ENCODE measurements around the gene FOXQ1. TPM values are rescaled to one million over a fixed set of nuclear protein-coding genes. Genes with fewer than 3 reads are reported as not detected.

FOXQ1 gene
- total and polyA plus RNA-seq, 9 of the 15 experiments (the other 6 are each of a cell fraction or from before 2014, with no cell fraction given): not detected

- ChIA-PET CTCF (ENCODE audit: low intra/inter-chr PET ratio) (no interaction called here), POLR2A (no interaction called here)
- Histone ChIP-seq H3K4me3 (no peak overlapping the region), H3K9ac (ENCODE audit: insufficient read depth in 1 of 2, low read depth in 2 of 2, low read length in 2 of 2) (no peak overlapping the region), H3K4me2 (ENCODE audit: insufficient read depth, low read length) (no peak overlapping the region), H3K9me1 (ENCODE audit: control insufficient read depth, insufficient read depth, low read length) (no peaks in the 10 kb centered on the region), H3K79me2 (ENCODE audit: control insufficient read depth, insufficient read depth, low read length) (no peaks in the 10 kb centered on the region), H4K20me1 (replicated peaks; ENCODE audit: control insufficient read depth, insufficient read depth, low read length) (no peaks in the 10 kb centered on the region), H3K4me1 (replicated peaks in 1 of 2; ENCODE audit: control insufficient read depth in 2 of 2, insufficient read depth in 2 of 2, low read length in 2 of 2) (no peaks in the 10 kb centered on the region; a peak in 1 of 5 replicates), H3K27me3 (ENCODE audit: control insufficient read depth in 2 of 2, insufficient read depth in 2 of 2, low read length in 2 of 2) (peaks cover 0 to 2% of the 10 kb centered on the region in 2 experiments; a peak in 2 of 5 replicates), H3K36me3 (ENCODE audit: control insufficient read depth, insufficient read depth, low read length) (no peaks in the 10 kb centered on the region), H3K27ac (ENCODE audit: extremely low read depth, low read depth, low read length) (no peak overlapping the region), H2AFZ (ENCODE audit: low read depth, low read length) (no peak overlapping the region), H3K9me3 (replicated peaks; ENCODE audit: control insufficient read depth, insufficient read depth, low read depth, low read length) (no peaks in the 10 kb centered on the region)
- intact Hi-C loops (cut with micrococcal nuclease) (no loop called here), in situ Hi-C loops (cut with MboI) (no loop called here)
- no peak for TF ChIP-seq ZNF589 (CRISPR knock-in tag; IDR thresholded peaks at IDR 0.05; ENCODE audit: low read depth)
- TF ChIP-seq CEBPG (CRISPR knock-in tag; IDR thresholded peaks at IDR 0.05): no peak
- peak; percentile 43 to 86; a peak in 3 of 4 replicates for TF ChIP-seq CEBPG (tag; conservative IDR thresholded peaks at IDR 0.05 in 1 of 2, IDR thresholded peaks at IDR 0.05 in 1 of 2)
- no peak for TF ChIP-seq ZNF12 (CRISPR knock-in tag; IDR thresholded peaks at IDR 0.05)
- no peak for TF ChIP-seq ZNF282 (CRISPR knock-in tag; IDR thresholded peaks at IDR 0.05)
- peak; percentile 82 for TF ChIP-seq CEBPB (tag; IDR thresholded peaks at IDR 0.05)
- no peak for ATAC-seq
- BruUV-seq (replicated peaks): no TSS peak
- DNase-seq (ENCODE audit: extremely low read depth in 1 of 4, low spot score in 3 of 4): no peak
- 2% methylated on average over 4 of the region's 4 CpGs for WGBS (ENCODE audit: insufficient coverage, low coverage, missing lambda C conversion rate)
- FAIRE-seq: peak; percentile 52
Measured at GRCh38 chr6:1321738-1322137, 9.8 kb downstream of the FOXQ1 start.

- no peak overlapping the region for H3K27ac ChIP-seq (ENCODE audit: extremely low read depth, low read depth, low read length)
- intact Hi-C loops (cut with micrococcal nuclease): no loop called here
- no TSS peak for BruUV-seq (replicated peaks)
- no peak for TF ChIP-seq ZNF347 (CRISPR knock-in tag; IDR thresholded peaks at IDR 0.05; ENCODE audit: low read depth)
- TF ChIP-seq PYGO2 (tag; IDR thresholded peaks at IDR 0.05): no peak
- no peak for TF ChIP-seq PREB (CRISPR knock-in tag; IDR thresholded peaks at IDR 0.05)
- TF ChIP-seq, protein P1, sequence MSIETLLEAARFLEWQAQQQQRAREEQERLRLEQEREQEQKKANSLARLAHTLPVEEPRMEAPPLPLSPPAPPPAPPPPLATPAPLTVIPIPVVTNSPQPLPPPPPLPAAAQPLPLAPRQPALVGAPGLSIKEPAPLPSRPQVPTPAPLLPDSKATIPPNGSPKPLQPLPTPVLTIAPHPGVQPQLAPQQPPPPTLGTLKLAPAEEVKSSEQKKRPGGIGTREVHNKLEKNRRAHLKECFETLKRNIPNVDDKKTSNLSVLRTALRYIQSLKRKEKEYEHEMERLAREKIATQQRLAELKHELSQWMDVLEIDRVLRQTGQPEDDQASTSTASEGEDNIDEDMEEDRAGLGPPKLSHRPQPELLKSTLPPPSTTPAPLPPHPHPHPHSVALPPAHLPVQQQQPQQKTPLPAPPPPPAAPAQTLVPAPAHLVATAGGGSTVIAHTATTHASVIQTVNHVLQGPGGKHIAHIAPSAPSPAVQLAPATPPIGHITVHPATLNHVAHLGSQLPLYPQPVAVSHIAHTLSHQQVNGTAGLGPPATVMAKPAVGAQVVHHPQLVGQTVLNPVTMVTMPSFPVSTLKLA (conservative IDR thresholded peaks at IDR 0.05): no peak
- TF ChIP-seq HDAC2 (IDR thresholded peaks at IDR 0.05): no peak
- H3K4me1 ChIP-seq (replicated peaks in 1 of 2; ENCODE audit: control insufficient read depth in 2 of 2, insufficient read depth in 2 of 2, low read length in 2 of 2): no peaks in the 10 kb centered on the region; a peak in 1 of 5 replicates
- H4K20me1 ChIP-seq (replicated peaks; ENCODE audit: control insufficient read depth, insufficient read depth, low read length): no peaks in the 10 kb centered on the region
- H3K9ac ChIP-seq (ENCODE audit: insufficient read depth in 1 of 2, low read depth in 2 of 2, low read length in 2 of 2): no peak overlapping the region
- no peak overlapping the region for H3K4me3 ChIP-seq
- H3K4me2 ChIP-seq (ENCODE audit: insufficient read depth, low read length): no peak overlapping the region
- H3K79me2 ChIP-seq (ENCODE audit: control insufficient read depth, insufficient read depth, low read length): no peaks in the 10 kb centered on the region
- CTCF ChIA-PET (ENCODE audit: low intra/inter-chr PET ratio): no interaction called here
- peaks cover 0 to 7% of the 10 kb centered on the region in 2 experiments; a peak in 2 of 5 replicates for H3K27me3 ChIP-seq (ENCODE audit: control insufficient read depth in 2 of 2, insufficient read depth in 2 of 2, low read length in 2 of 2)
- no peaks in the 10 kb centered on the region for H3K9me3 ChIP-seq (replicated peaks; ENCODE audit: control insufficient read depth, insufficient read depth, low read depth, low read length)
- H2AFZ ChIP-seq (ENCODE audit: low read depth, low read length): no peak overlapping the region
- no peaks in the 10 kb centered on the region for H3K9me1 ChIP-seq (ENCODE audit: control insufficient read depth, insufficient read depth, low read length)
- FAIRE-seq (no peak), ATAC-seq (no peak), DNase-seq (ENCODE audit: extremely low read depth in 1 of 4, low spot score in 3 of 4) (no peak)
- in situ Hi-C loops (cut with MboI): no loop called here
- no peaks in the 10 kb centered on the region for H3K36me3 ChIP-seq (ENCODE audit: control insufficient read depth, insufficient read depth, low read length)
- POLR2A ChIA-PET: no interaction called here
- WGBS (ENCODE audit: insufficient coverage, low coverage, missing lambda C conversion rate): 0% methylated on average over 3 of the region's 3 CpGs
Measured at GRCh38 chr6:1322156-1322555, 10.3 kb downstream of the FOXQ1 start.

Data from K562 (cell line).